Colonic mucosa (tissue), 4 donors: ENCODE data around the gene TERB1. TPM values are rescaled to one million over a fixed set of nuclear protein-coding genes. Genes with fewer than 3 reads are reported as not detected.
A peak's percentile ranks its signal among the peaks of the same experiment; 100 is the strongest.

Experiments used
- DNase-seq: peaks from one replicate; pipeline ENCODE4 v3.0.0-alpha.2; 2020
- H3K27ac ChIP-seq: fragments of 200-600 bp; one replicate; pipeline ENCODE4 v1.8.0; 2021
- H3K27me3 ChIP-seq: fragments of 200-600 bp; one replicate; pipeline ENCODE4 v1.8.0; 2021
- H3K36me3 ChIP-seq: fragments of 200-600 bp; one replicate; pipeline ENCODE4 v1.8.0; 2021
- H3K4me1 ChIP-seq: fragments of 200-600 bp; one replicate; pipeline ENCODE4 v1.8.0; 2021; ENCODE audit warnings: mild to moderate bottlenecking
- H3K4me3 ChIP-seq: fragments of 200-600 bp; one replicate; pipeline ENCODE4 v1.8.0; 2021
- H3K9ac ChIP-seq, 2 donors: one replicate each; pipeline ENCODE4 v1.7.0; 2013; ENCODE audit warnings: control low read depth in 2 of 2, low read depth in 2 of 2, low read length in 2 of 2
- H3K9me3 ChIP-seq: fragments of 200-600 bp; one replicate; pipeline ENCODE4 v1.8.0; 2021
- CTCF ChIP-seq: fragments of 200-600 bp; IDR thresholded peaks from one replicate; pipeline ENCODE4 v1.8.0; 2022; ENCODE audit warnings: antibody characterized with exemption, mild to moderate bottlenecking
- intact Hi-C: fragments of 100-400 bp; cut with DNase I; formaldehyde crosslinking; loops from one replicate; pipeline ENCODE4 v1.14.1; 2022
- total RNA-seq, 2 donors: library from RNA; stranded (reverse); fragmentation: NEBNext Ultra II Directional in 1 of 2; extraction: Animal tissue kit (Norgen Biotek cat#: 25700) in 1 of 2; gene quantifications; one replicate each; pipeline ENCODE4 v1.2.1, GENCODE V29; 2021
- donor health status: healthy.
- donor health status: DM: no; HTN: no; CAD: no.
- donor health status: DM: no; HTN: no; CAD: no.

Gene TERB1
- total RNA-seq, 2 donors from 2014 or later: 0.22 TPM; not detected in 1

DNA sequence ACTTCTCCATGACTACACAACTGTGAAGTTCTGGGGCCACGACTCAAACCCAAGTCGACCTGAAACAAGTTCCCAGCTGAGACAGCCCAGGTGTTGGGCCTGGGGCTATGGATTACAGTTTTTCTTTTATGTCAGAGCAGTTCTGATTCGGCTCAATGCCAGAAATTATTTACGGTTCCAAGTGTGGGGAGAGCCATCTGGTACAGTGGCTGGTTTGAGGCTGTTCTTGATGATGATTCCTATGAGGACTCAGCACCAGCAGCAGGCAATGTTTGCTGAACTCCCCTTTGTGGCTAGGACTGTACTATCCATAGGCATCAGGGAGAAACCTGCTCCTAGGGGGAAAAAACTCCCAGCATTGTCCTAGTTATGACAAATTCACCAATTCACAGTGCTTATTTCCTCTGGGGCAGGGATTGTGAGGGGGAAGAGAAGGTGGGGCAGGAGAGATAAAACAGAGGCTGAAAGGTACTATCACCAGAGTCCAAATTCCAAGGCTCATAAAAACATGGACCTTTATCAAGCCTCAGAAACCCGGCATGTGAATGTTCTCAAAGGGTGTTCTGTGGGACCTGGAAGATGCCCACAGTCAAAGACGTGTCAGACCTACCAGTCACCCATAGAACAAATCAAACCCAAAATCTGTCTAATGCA lies 86.6 kb downstream of the TERB1 start:
- H3K27me3 ChIP-seq: no peaks in the 10 kb centered on the region
- peak overlapping the region in 1 of 2 donors; percentile 38 for H3K9ac ChIP-seq
- no peaks in the 10 kb centered on the region for H3K36me3 ChIP-seq
- H3K27ac ChIP-seq: peak overlapping the region; percentile 48
- intact Hi-C loops: no loop called here
- DNase-seq: peak; percentile 63
- no peaks in the 10 kb centered on the region for H3K4me1 ChIP-seq
- H3K9me3 ChIP-seq: no peaks in the 10 kb centered on the region
- no peak for TF ChIP-seq CTCF
- H3K4me3 ChIP-seq: no peak overlapping the region

DNA sequence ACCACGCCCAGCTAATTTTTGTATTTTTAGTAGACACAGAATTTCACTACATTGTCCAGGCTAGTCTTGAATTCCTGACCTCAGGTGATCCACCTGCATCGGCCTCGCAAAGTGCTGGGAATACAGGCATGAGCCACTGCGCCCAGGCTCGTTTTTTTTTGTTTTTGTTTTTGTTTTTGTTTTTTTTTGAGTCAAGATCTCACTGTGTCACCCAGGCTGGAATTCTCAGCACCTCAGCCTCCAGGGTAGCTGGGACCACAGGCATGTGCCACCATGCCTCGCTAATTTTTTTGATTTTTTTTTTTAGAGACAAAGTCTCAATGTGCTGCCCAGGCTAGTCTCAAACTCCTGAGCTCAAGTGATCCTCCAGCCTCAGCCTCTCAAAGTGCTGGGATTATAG lies 87.3 kb downstream of the TERB1 start:
- no peaks in the 10 kb centered on the region for H3K9me3 ChIP-seq
- H3K36me3 ChIP-seq: no peaks in the 10 kb centered on the region
- no peaks in the 10 kb centered on the region for H3K4me1 ChIP-seq
- TF ChIP-seq CTCF: no peak
- no peak overlapping the region for H3K9ac ChIP-seq
- no peak for DNase-seq
- H3K27me3 ChIP-seq: no peaks in the 10 kb centered on the region
- H3K27ac ChIP-seq: peak overlapping the region; percentile 48
- no peak overlapping the region for H3K4me3 ChIP-seq
- intact Hi-C loops: no loop called here

GRCh38 chr16:66713076-66713475 lies 88.3 kb downstream of the TERB1 start:
- H3K9ac ChIP-seq: no peak overlapping the region
- H3K4me3 ChIP-seq: no peak overlapping the region
- no peaks in the 10 kb centered on the region for H3K27me3 ChIP-seq
- no peak for TF ChIP-seq CTCF
- no peak for DNase-seq
- no peaks in the 10 kb centered on the region for H3K9me3 ChIP-seq
- no peak overlapping the region for H3K27ac ChIP-seq
- H3K36me3 ChIP-seq: no peaks in the 10 kb centered on the region
- intact Hi-C loops: no loop called here
- no peaks in the 10 kb centered on the region for H3K4me1 ChIP-seq

DNA sequence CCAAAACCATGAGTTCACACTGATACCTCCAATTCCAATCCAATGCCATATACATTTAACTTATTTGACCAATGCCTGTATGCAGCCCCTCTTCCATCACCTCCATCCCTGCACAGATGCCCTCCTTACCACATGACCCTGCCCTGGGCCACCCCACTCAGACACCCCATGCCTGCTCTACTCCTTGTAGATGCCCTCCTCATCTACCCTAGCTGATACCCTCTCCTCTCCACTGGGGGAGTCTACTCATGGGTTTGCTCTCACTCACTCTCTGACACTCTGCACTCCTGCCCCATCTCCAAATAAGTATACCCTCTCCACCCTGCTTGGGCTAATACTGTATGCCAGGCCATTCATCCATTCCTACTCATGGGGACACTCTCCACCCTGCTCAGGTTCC lies 88.9 kb downstream of the TERB1 start:
- no peak overlapping the region for H3K4me3 ChIP-seq
- TF ChIP-seq CTCF: no peak
- no peaks in the 10 kb centered on the region for H3K4me1 ChIP-seq
- H3K9ac ChIP-seq: no peak overlapping the region
- no peaks in the 10 kb centered on the region for H3K9me3 ChIP-seq
- no peak overlapping the region for H3K27ac ChIP-seq
- intact Hi-C loops: no loop called here
- H3K27me3 ChIP-seq: no peaks in the 10 kb centered on the region
- H3K36me3 ChIP-seq: no peaks in the 10 kb centered on the region
- no peak for DNase-seq

- no peak for TF ChIP-seq CTCF
- Histone ChIP-seq H3K9me3 (no peaks in the 10 kb centered on the region), H3K9ac (no peak overlapping the region), H3K27me3 (no peaks in the 10 kb centered on the region), H3K4me3 (no peak overlapping the region), H3K4me1 (peaks cover 4% of the 10 kb centered on the region), H3K27ac (no peak overlapping the region), H3K36me3 (no peaks in the 10 kb centered on the region)
- no peak for DNase-seq
- intact Hi-C loops: no loop called here
Measured at GRCh38 chr16:66711581-66711980, 89.8 kb downstream of the TERB1 start.
